HEK293T (cell line): ENCODE measurements around the gene CCP110.
A peak's percentile ranks its signal among the peaks of the same experiment; 100 is the strongest.
"Not testable (repeated sequence)": the region's sequence is repeated elsewhere in the genome, so short reads cannot be mapped to it uniquely, and the experiment has no call there.

ENCODE experiments used
- CTCF ChIA-PET: fragments of 350-600 bp; formaldehyde crosslinking; extraction: SDS; loops from one replicate; lab custom pipeline; 2021; ENCODE audit warnings: antibody characterized with exemption, inconsistent platforms; lab: Yijun Ruan, JAX
- POLR2A ChIA-PET: fragments of 350-600 bp; formaldehyde crosslinking; extraction: SDS; loops from one replicate; lab custom pipeline; 2020; ENCODE audit warnings: antibody characterized with exemption, inconsistent platforms; lab: Yijun Ruan, JAX
- DNase-seq: peaks from one replicate; pipeline ENCODE4 v3.0.0; 2012; ENCODE audit warnings: mixed read lengths; ENCODE audit errors: extremely low spot score
- ARNT ChIP-seq: fragments of 450-650 bp; IDR thresholded peaks from 2 replicates; pipeline ENCODE4 v1.6.1; 2017; ENCODE audit warnings: mild to moderate bottlenecking
- BHLHE40 ChIP-seq: fragments of 450-650 bp; IDR thresholded peaks from 2 replicates; pipeline ENCODE4 v1.6.1; 2016; ENCODE audit warnings: mild to moderate bottlenecking, moderate library complexity, borderline replicate concordance
- CTBP1 ChIP-seq: fragments of 450-650 bp; IDR thresholded peaks from 2 replicates; pipeline ENCODE4 v1.6.1; 2016; ENCODE audit warnings: borderline replicate concordance
- ELF4 ChIP-seq: fragments of 450-650 bp; IDR thresholded peaks from 2 replicates; pipeline ENCODE4 v1.6.1; 2017; ENCODE audit warnings: antibody characterized with exemption
- FOXA1 ChIP-seq: fragments of 450-650 bp; IDR thresholded peaks from 2 replicates; pipeline ENCODE4 v1.6.1; 2016; ENCODE audit warnings: mild to moderate bottlenecking
- FOXK2 ChIP-seq: fragments of 450-650 bp; IDR thresholded peaks from 2 replicates; pipeline ENCODE4 v1.6.1; 2016; ENCODE audit warnings: mild to moderate bottlenecking
- FOXM1 ChIP-seq: fragments of 450-650 bp; IDR thresholded peaks from 2 replicates; pipeline ENCODE4 v1.6.1; 2017; ENCODE audit warnings: mild to moderate bottlenecking, borderline replicate concordance
- HDGF ChIP-seq: fragments of 450-650 bp; IDR thresholded peaks from 2 replicates; pipeline ENCODE4 v1.6.1; 2017; ENCODE audit warnings: antibody characterized with exemption, borderline replicate concordance
- L3MBTL2 ChIP-seq: fragments of 450-650 bp; conservative IDR thresholded peaks from 2 replicates; pipeline ENCODE4 v1.6.1; 2016; ENCODE audit warnings: mild to moderate bottlenecking
- LEF1 ChIP-seq: fragments of 450-650 bp; IDR thresholded peaks from 2 replicates; pipeline ENCODE4 v1.6.1; 2017; ENCODE audit warnings: mild to moderate bottlenecking, borderline replicate concordance
- NFRKB ChIP-seq: fragments of 450-650 bp; IDR thresholded peaks from 2 replicates; pipeline ENCODE4 v1.6.1; 2016; ENCODE audit warnings: mild to moderate bottlenecking, moderate library complexity
- PKNOX1 ChIP-seq: fragments of 450-650 bp; IDR thresholded peaks from 2 replicates; pipeline ENCODE4 v1.6.1; 2016
- SP1 ChIP-seq: fragments of 450-650 bp; IDR thresholded peaks from 2 replicates; pipeline ENCODE4 v1.6.1; 2017
- SUZ12 ChIP-seq: fragments of 450-650 bp; IDR thresholded peaks from 2 replicates; pipeline ENCODE4 v1.6.1; 2016; ENCODE audit warnings: mild to moderate bottlenecking
- TARDBP ChIP-seq: fragments of 450-650 bp; IDR thresholded peaks from 2 replicates; pipeline ENCODE4 v1.6.1; 2016
- ZNF384 ChIP-seq: fragments of 450-650 bp; IDR thresholded peaks from 2 replicates; pipeline ENCODE4 v1.6.1; 2016

The CCP110 gene

GRCh38 chr16:19542138-19542821, 18.5 kb downstream of the CCP110 start:
- TF ChIP-seq NFRKB (no peak), ARNT (no peak), L3MBTL2 (no peak), ZNF384 (no peak), LEF1 (no peak), TARDBP (no peak), ELF4 (no peak), HDGF (no peak), CTBP1 (no peak), PKNOX1 (no peak), FOXA1 (no peak), BHLHE40 (no peak), SUZ12 (no peak), FOXM1 (no peak), SP1 (no peak), FOXK2 (no peak)
- ChIA-PET CTCF (interaction anchor here (0.7 to 0.8 kb wide), 2 partner anchors 13 to 90 kb away, joined by 3 to 4 read pairs; partner anchors contain the start of gene VPS35L), POLR2A (interaction anchor here (1.2 to 1.3 kb wide), 2 partner anchors 13 to 18 kb away, joined by 3 to 5 read pairs; partner anchors contain the start of gene VPS35L)
- no peak for DNase-seq

GRCh38 chr16:19543278-19543996, 19.7 kb downstream of the CCP110 start:
- DNase-seq, CTCF ChIA-PET: not testable (repeated sequence)
- POLR2A ChIA-PET: interaction anchor here (1.2 to 1.3 kb wide), 2 partner anchors 12 to 19 kb away, joined by 3 to 5 read pairs; partner anchors contain the start of gene VPS35L

- POLR2A ChIA-PET: no interaction called here
- CTCF ChIA-PET: no interaction called here
- TF ChIP-seq ELF4 (no peak), FOXK2 (no peak), NFRKB (no peak), L3MBTL2 (no peak), TARDBP (no peak), ZNF384 (no peak), ARNT (no peak), SUZ12 (no peak), CTBP1 (no peak), BHLHE40 (no peak), HDGF (no peak), FOXA1 (no peak), FOXM1 (no peak), PKNOX1 (no peak), LEF1 (no peak), SP1 (no peak)
- DNase-seq: no peak
Measured at GRCh38 chr16:19548144-19548543, 24.4 kb downstream of the CCP110 start.

GRCh38 chr16:19549673-19550072, 25.9 kb downstream of the CCP110 start:
- DNase-seq: no peak
- POLR2A ChIA-PET: no interaction called here
- TF ChIP-seq TARDBP: no peak
- no peak for TF ChIP-seq HDGF
- TF ChIP-seq FOXA1: no peak
- TF ChIP-seq LEF1: no peak
- no peak for TF ChIP-seq SP1
- no peak for TF ChIP-seq FOXK2
- no peak for TF ChIP-seq ARNT
- CTCF ChIA-PET: no interaction called here

GRCh38 chr16:19555186-19555937, 31.6 kb downstream of the CCP110 start, which contains the start of gene VPS35L:
Gene VPS35L, plus strand, starts transcription at chr16:19555703. Its CDS starts 27 bp downstream, at chr16:19555730.
- POLR2A ChIA-PET: interaction anchor here (0.7 to 2.4 kb wide), 14 partner anchors 8 to 765 kb away, joined by 3 to 16 read pairs (median 3); partner anchors contain the start of genes CCP110 and RPS15A
- peak; percentile 93 for DNase-seq
- no peak for TF ChIP-seq CTBP1
- peak; percentile 19; the same call in 1 of the 2 replicates for TF ChIP-seq ELF4
- TF ChIP-seq PKNOX1: peak; percentile 52
- peak; percentile 79 for TF ChIP-seq NFRKB
- TF ChIP-seq SUZ12: no peak
- TF ChIP-seq ZNF384: no peak
- CTCF ChIA-PET: interaction anchor here (0.6 to 1.6 kb wide), 9 partner anchors 13 to 331 kb away, joined by 3 to 7 read pairs (median 4); no protein-coding TSS in a partner anchor
